ENCODE results near the gene TTC29. TPM values are rescaled to one million over a fixed set of nuclear protein-coding genes. Genes with fewer than 3 reads are reported as not detected.

Gene TTC29
- polyA plus RNA-seq (2013) = 0.47 and 0.49 TPM in 2 replicates

DNA sequence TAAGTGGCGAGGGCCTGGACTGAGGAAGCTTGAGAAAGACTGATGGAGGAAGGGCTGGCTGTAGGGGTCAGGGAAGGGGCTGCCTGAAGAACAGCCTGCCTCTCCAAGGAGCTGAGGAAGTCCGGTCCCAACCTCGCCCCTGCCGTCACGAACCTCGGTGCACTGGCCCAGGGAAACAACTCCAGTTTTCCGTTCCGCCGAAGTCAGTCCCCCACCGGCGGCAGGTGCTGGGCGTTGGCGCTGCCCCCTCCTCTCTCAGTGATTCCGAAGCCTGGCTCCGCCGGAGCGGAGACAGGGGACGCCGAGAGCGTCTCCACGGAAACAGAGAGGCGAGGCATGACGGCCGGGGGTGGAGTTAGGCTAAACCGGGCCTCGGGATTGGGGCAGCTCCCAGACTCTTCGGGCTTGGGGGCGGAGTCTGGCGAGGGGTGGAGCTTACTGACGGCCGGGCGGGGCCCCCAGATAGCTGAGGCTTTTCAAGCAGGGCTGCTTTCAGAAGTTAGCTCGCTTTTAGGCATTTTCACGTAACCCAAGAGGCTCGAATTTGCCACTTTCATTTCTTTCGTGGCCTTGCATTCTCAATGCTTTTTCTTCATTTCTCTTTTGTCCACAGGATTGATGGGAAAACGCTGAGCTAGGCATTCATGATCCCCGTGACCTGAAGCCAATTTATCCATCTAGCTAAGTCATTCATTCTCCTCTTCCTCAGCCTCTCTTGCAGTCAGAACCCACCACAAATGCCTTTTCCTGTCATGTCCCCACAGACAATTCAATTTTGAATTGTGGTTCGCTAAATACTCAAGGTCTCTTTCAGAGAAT, at the start of gene TTC29:
Gene TTC29, minus strand, starts transcription at position 309 of the 819 bp plus-strand sequence. CDS start 5,969 bp downstream, outside the sequence.
- Histone ChIP-seq H3K4me2 (ENCODE audit: low read length) (peak within 1 kb of the TSS; percentile 76), H3K27ac (ENCODE audit: low read depth, low read length) (no peak within 1 kb of the TSS), H3K4me1 (ENCODE audit: control insufficient read depth in 1 of 2, insufficient read depth in 2 of 2, low read length in 2 of 2) (peaks cover 0 to 3% of the 10 kb centered on the region in 2 experiments), H3K9me3 (ENCODE audit: insufficient read depth, low read depth, low read length) (no peaks in the 10 kb centered on the region), H2BK5ac (ENCODE audit: low read depth, low read length, poor library complexity) (no peak within 1 kb of the TSS), H3K18ac (ENCODE audit: low read length) (no peak within 1 kb of the TSS), H2BK12ac (ENCODE audit: low read length) (no peak within 1 kb of the TSS), H2AK5ac (ENCODE audit: low read length) (no peak within 1 kb of the TSS), H3K4ac (ENCODE audit: low read depth, low read length) (no peak within 1 kb of the TSS), H3K23ac (ENCODE audit: low read length) (no peak within 1 kb of the TSS), H3K36me3 (ENCODE audit: control insufficient read depth in 1 of 2, insufficient read depth in 2 of 2, low read length in 2 of 2) (no peaks in the 10 kb centered on the region), H3K79me1 (ENCODE audit: low read length) (no peaks in the 10 kb centered on the region), H2BK120ac (ENCODE audit: insufficient read depth, low read length, poor library complexity) (no peak within 1 kb of the TSS), H3K4me3 (ENCODE audit: low read depth, low read length) (peak within 1 kb of the TSS; percentile 76), H4K8ac (ENCODE audit: low read depth, low read length) (no peak within 1 kb of the TSS), H3K14ac (ENCODE audit: low read length) (no peak within 1 kb of the TSS), H4K12ac (ENCODE audit: low read depth, low read length) (no peak within 1 kb of the TSS), H4K91ac (ENCODE audit: low read depth, low read length) (no peak within 1 kb of the TSS), H2AFZ (ENCODE audit: insufficient read depth, low read length, poor library complexity) (peak within 1 kb of the TSS; percentile 63), H3K9ac (ENCODE audit: low read length) (no peak within 1 kb of the TSS), H3K79me2 (ENCODE audit: control insufficient read depth, insufficient read depth, low read length, poor library complexity) (no peaks in the 10 kb centered on the region), H3K27me3 (ENCODE audit: insufficient read depth, low read length) (no peaks in the 10 kb centered on the region)
- peak; percentile 86 to 91 for DNase-seq
- no CpG with 5 or more reads among the region's 39 CpGs for WGBS (ENCODE audit: extremely low coverage, insufficient coverage, insufficient read length)

- H3K9ac ChIP-seq (ENCODE audit: low read length) = no peak overlapping the region
- no peaks in the 10 kb centered on the region for H3K79me2 ChIP-seq (ENCODE audit: control insufficient read depth, insufficient read depth, low read length, poor library complexity)
- H3K18ac ChIP-seq (ENCODE audit: low read length) = no peak overlapping the region
- H3K4me1 ChIP-seq (ENCODE audit: control insufficient read depth in 1 of 2, insufficient read depth in 2 of 2, low read length in 2 of 2) = peaks cover 0 to 1% of the 10 kb centered on the region in 2 experiments
- no peak overlapping the region for H2BK120ac ChIP-seq (ENCODE audit: insufficient read depth, low read length, poor library complexity)
- H3K14ac ChIP-seq (ENCODE audit: low read length) = no peak overlapping the region
- peaks cover 2% of the 10 kb centered on the region for H3K79me1 ChIP-seq (ENCODE audit: low read length)
- no peak overlapping the region for H2AFZ ChIP-seq (ENCODE audit: insufficient read depth, low read length, poor library complexity)
- H3K4ac ChIP-seq (ENCODE audit: low read depth, low read length) = no peak overlapping the region
- no peak overlapping the region for H4K8ac ChIP-seq (ENCODE audit: low read depth, low read length)
- peak; percentile 82 to 92 for DNase-seq
- H3K27me3 ChIP-seq (ENCODE audit: insufficient read depth, low read length) = no peaks in the 10 kb centered on the region
- no peak overlapping the region for H4K91ac ChIP-seq (ENCODE audit: low read depth, low read length)
- no peak overlapping the region for H2BK5ac ChIP-seq (ENCODE audit: low read depth, low read length, poor library complexity)
- no peak overlapping the region for H3K23ac ChIP-seq (ENCODE audit: low read length)
- no peak overlapping the region for H2AK5ac ChIP-seq (ENCODE audit: low read length)
- WGBS (ENCODE audit: extremely low coverage, insufficient coverage, insufficient read length) = no CpG with 5 or more reads among the region's 4 CpGs
- no peak overlapping the region for H3K4me3 ChIP-seq (ENCODE audit: low read depth, low read length)
- no peaks in the 10 kb centered on the region for H3K9me3 ChIP-seq (ENCODE audit: insufficient read depth, low read depth, low read length)
- no peaks in the 10 kb centered on the region for H3K36me3 ChIP-seq (ENCODE audit: control insufficient read depth in 1 of 2, insufficient read depth in 2 of 2, low read length in 2 of 2)
- H4K12ac ChIP-seq (ENCODE audit: low read depth, low read length) = no peak overlapping the region
- peak overlapping the region; percentile 44 for H3K27ac ChIP-seq (ENCODE audit: low read depth, low read length)
- H2BK12ac ChIP-seq (ENCODE audit: low read length) = no peak overlapping the region
- no peak overlapping the region for H3K4me2 ChIP-seq (ENCODE audit: low read length)
These were observed 36.0 kb upstream of the TTC29 start for GRCh38 chr4:146981651-146982050.

DNA sequence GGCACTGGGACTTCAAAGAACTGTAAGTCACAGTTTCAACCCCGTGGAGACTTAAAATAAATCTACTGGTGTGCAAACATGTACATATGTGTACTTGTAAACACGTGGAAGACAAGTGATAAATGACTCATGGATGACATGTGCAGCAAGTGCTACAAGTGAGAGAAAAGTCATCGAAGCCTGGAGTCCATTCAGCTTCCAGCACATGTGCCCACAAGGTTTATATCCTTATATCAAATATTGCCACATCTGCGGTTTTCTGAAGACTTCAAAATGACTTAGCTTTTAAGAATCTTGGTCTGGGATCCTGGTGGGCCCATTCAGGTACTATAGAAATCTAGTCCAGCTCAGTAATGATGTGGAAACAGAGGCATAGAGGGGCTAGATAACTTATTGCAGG, 33.0 kb upstream of the TTC29 start:
- peaks cover 2% of the 10 kb centered on the region for H3K79me1 ChIP-seq (ENCODE audit: low read length)
- H3K18ac ChIP-seq (ENCODE audit: low read length) = no peak overlapping the region
- H4K12ac ChIP-seq (ENCODE audit: low read depth, low read length) = no peak overlapping the region

GRCh38 chr4:146976145-146976544, 30.5 kb upstream of the TTC29 start:
- no peak overlapping the region for H3K9ac ChIP-seq (ENCODE audit: low read length)
- no peak for DNase-seq
- H3K4me2 ChIP-seq (ENCODE audit: low read length) = no peak overlapping the region
- WGBS (ENCODE audit: extremely low coverage, insufficient coverage, insufficient read length) = no CpG with 5 or more reads among the region's 1 CpG
- no peak overlapping the region for H3K14ac ChIP-seq (ENCODE audit: low read length)
- H3K4me1 ChIP-seq (ENCODE audit: control insufficient read depth in 1 of 2, insufficient read depth in 2 of 2, low read length in 2 of 2) = no peaks in the 10 kb centered on the region
- H2AFZ ChIP-seq (ENCODE audit: insufficient read depth, low read length, poor library complexity) = no peak overlapping the region
- H3K27ac ChIP-seq (ENCODE audit: low read depth, low read length) = no peak overlapping the region
- no peaks in the 10 kb centered on the region for H3K79me2 ChIP-seq (ENCODE audit: control insufficient read depth, insufficient read depth, low read length, poor library complexity)
- H3K27me3 ChIP-seq (ENCODE audit: insufficient read depth, low read length) = no peaks in the 10 kb centered on the region
- H3K18ac ChIP-seq (ENCODE audit: low read length) = no peak overlapping the region
- no peak overlapping the region for H2BK120ac ChIP-seq (ENCODE audit: insufficient read depth, low read length, poor library complexity)
- H4K12ac ChIP-seq (ENCODE audit: low read depth, low read length) = no peak overlapping the region
- H2BK12ac ChIP-seq (ENCODE audit: low read length) = no peak overlapping the region
- H2BK5ac ChIP-seq (ENCODE audit: low read depth, low read length, poor library complexity) = no peak overlapping the region
- no peaks in the 10 kb centered on the region for H3K36me3 ChIP-seq (ENCODE audit: control insufficient read depth in 1 of 2, insufficient read depth in 2 of 2, low read length in 2 of 2)
- H3K79me1 ChIP-seq (ENCODE audit: low read length) = peaks cover 2% of the 10 kb centered on the region
- H3K4ac ChIP-seq (ENCODE audit: low read depth, low read length) = no peak overlapping the region
- no peak overlapping the region for H3K23ac ChIP-seq (ENCODE audit: low read length)
- no peak overlapping the region for H4K8ac ChIP-seq (ENCODE audit: low read depth, low read length)
- no peaks in the 10 kb centered on the region for H3K9me3 ChIP-seq (ENCODE audit: insufficient read depth, low read depth, low read length)
- H2AK5ac ChIP-seq (ENCODE audit: low read length) = no peak overlapping the region
- H4K91ac ChIP-seq (ENCODE audit: low read depth, low read length) = no peak overlapping the region
- no peak overlapping the region for H3K4me3 ChIP-seq (ENCODE audit: low read depth, low read length)

More for the DNA sequence above, 33.0 kb upstream of the TTC29 start:
- Histone ChIP-seq H4K91ac (ENCODE audit: low read depth, low read length) (no peak overlapping the region), H3K36me3 (ENCODE audit: control insufficient read depth in 1 of 2, insufficient read depth in 2 of 2, low read length in 2 of 2) (no peaks in the 10 kb centered on the region), H2BK120ac (ENCODE audit: insufficient read depth, low read length, poor library complexity) (no peak overlapping the region), H3K27ac (ENCODE audit: low read depth, low read length) (no peak overlapping the region), H3K4ac (ENCODE audit: low read depth, low read length) (no peak overlapping the region), H2BK5ac (ENCODE audit: low read depth, low read length, poor library complexity) (no peak overlapping the region), H3K79me2 (ENCODE audit: control insufficient read depth, insufficient read depth, low read length, poor library complexity) (no peaks in the 10 kb centered on the region), H3K4me1 (ENCODE audit: control insufficient read depth in 1 of 2, insufficient read depth in 2 of 2, low read length in 2 of 2) (no peaks in the 10 kb centered on the region), H3K9ac (ENCODE audit: low read length) (no peak overlapping the region), H4K8ac (ENCODE audit: low read depth, low read length) (no peak overlapping the region), H3K23ac (ENCODE audit: low read length) (no peak overlapping the region), H2BK12ac (ENCODE audit: low read length) (no peak overlapping the region), H3K4me2 (ENCODE audit: low read length) (no peak overlapping the region), H3K9me3 (ENCODE audit: insufficient read depth, low read depth, low read length) (no peaks in the 10 kb centered on the region), H3K4me3 (ENCODE audit: low read depth, low read length) (no peak overlapping the region), H2AFZ (ENCODE audit: insufficient read depth, low read length, poor library complexity) (no peak overlapping the region), H3K27me3 (ENCODE audit: insufficient read depth, low read length) (no peaks in the 10 kb centered on the region), H2AK5ac (ENCODE audit: low read length) (no peak overlapping the region), H3K14ac (ENCODE audit: low read length) (no peak overlapping the region)
- no peak for DNase-seq
- WGBS (ENCODE audit: extremely low coverage, insufficient coverage, insufficient read length) = no CpG with 5 or more reads among the region's 4 CpGs
